Measurements from ENCODE around the gene LAMTOR5.

LAMTOR5 gene

DNA sequence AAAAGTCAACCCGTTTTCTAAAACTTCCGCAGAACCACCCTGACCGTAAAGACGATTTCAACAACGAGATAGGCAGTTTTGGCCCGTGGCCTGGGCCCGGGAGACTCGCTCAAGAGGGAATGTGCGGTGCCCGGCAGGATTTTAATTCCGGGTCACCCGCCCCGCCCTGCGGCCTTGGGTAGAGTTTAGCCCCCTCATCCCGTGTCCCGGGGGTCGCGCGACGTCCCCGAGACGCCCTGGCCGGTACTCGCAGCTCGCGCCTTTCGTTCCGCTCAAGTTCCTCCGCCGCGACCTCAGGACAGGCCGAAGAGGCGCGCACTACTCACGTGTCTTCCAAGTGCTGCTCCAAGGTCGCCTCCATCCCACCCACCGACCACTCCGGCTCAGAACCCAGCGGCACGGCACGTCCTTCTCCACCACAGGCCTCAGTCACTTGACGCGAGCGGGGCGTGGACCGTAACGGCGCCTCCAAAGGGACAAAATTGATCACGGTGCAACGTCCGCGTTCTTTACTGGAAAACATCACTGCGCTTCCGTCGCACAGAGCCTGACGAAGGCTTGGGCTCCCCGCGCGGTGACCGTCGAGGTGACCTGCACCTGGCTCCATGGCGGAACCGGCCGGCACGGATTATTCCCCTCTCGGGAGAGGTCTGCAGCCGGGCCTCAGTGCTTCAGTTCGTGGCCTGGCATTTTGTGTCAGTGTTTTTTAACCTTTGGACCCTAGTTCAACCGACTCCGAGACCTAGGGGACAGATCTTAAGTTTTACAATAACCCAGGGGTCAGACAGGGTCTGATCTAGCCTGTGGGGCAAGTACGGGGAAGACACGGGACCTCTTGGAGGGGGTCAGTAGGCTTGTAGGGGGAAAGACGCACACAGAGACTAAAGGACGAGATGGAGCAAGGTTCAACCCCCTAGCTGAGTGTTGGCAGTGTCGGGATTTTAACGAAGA, at the start of gene LAMTOR5:
LAMTOR5 (minus strand) TSS at position 435 of the 951 bp plus-strand sequence; CDS start at position 361, 74 bp downstream.
- FAIRE-seq (no peak), DNase-seq (ENCODE audit: insufficient read length, low spot score) (peak; percentile 81)
- TF ChIP-seq, protein P1, sequence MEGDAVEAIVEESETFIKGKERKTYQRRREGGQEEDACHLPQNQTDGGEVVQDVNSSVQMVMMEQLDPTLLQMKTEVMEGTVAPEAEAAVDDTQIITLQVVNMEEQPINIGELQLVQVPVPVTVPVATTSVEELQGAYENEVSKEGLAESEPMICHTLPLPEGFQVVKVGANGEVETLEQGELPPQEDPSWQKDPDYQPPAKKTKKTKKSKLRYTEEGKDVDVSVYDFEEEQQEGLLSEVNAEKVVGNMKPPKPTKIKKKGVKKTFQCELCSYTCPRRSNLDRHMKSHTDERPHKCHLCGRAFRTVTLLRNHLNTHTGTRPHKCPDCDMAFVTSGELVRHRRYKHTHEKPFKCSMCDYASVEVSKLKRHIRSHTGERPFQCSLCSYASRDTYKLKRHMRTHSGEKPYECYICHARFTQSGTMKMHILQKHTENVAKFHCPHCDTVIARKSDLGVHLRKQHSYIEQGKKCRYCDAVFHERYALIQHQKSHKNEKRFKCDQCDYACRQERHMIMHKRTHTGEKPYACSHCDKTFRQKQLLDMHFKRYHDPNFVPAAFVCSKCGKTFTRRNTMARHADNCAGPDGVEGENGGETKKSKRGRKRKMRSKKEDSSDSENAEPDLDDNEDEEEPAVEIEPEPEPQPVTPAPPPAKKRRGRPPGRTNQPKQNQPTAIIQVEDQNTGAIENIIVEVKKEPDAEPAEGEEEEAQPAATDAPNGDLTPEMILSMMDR (IDR thresholded peaks at IDR 0.05; ENCODE audit: insufficient read depth, missing control alignments): no peak

DNA sequence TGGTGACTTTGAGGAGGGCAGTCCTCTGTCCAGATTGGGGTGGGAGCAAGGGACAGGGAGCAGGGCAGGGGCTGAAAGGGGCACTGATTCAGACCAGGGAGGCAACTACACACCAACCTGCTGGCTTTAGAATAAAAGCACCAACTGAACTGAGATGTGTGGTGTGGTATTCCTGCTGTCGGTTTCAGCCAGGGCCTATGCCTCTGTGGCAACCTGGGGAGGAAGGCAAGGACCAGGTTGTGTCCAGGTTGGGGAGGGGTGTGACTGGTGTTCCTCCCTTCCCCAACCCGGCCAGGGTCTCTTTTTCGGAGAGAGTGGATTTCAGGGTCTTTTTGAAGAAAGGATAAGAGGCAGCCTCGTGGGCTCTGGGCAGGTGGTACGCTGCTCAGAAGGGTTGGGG, 49.7 kb upstream of the LAMTOR5 start:
- no peak for DNase-seq (ENCODE audit: insufficient read length, low spot score)
- no peak for FAIRE-seq
- TF ChIP-seq, protein P1 (IDR thresholded peaks at IDR 0.05; ENCODE audit: insufficient read depth, missing control alignments): no peak

DNA sequence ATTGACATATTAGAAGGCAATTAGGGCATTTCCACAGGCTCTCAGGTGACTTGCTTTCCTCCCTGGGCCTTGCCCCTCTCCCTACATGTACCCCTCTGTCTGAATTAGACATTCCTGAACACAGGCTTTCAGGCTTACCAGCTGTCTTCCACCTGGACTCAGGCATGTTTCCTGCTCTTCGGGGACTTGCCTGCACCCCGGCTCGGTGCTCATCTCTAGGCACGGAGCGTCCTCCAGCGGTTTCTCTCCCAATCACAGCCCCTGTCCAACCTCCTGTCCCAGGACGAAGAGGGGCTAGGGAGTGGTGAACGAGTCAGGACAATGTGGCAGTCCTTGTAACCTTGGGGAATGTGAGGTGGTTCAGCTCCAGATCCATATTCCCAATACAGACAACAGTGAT, 47.7 kb upstream of the LAMTOR5 start:
- TF ChIP-seq, protein P1 (IDR thresholded peaks at IDR 0.05; ENCODE audit: insufficient read depth, missing control alignments): no peak
- no peak for FAIRE-seq
- DNase-seq (ENCODE audit: insufficient read length, low spot score): no peak

DNA sequence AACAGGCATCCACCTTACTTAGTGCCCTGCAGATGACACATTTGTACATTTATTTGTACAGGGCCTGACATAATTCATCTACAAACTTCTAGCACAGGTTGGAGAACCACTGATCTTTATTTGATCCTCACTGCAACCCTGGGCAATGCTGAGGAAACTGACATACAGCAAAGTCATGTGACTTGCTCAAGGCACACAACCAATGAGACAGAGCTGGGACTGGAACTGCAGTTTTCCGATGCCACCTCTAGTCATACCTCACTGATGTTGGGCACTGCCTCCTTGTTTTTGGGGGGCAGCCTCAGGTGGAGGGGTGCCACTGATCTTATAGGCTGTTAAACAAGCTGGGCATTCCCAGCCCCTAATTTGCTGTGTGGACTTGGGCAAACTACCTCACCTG, 46.8 kb upstream of the LAMTOR5 start:
- FAIRE-seq: no peak
- TF ChIP-seq, protein P1 (IDR thresholded peaks at IDR 0.05; ENCODE audit: insufficient read depth, missing control alignments): no peak

DNA sequence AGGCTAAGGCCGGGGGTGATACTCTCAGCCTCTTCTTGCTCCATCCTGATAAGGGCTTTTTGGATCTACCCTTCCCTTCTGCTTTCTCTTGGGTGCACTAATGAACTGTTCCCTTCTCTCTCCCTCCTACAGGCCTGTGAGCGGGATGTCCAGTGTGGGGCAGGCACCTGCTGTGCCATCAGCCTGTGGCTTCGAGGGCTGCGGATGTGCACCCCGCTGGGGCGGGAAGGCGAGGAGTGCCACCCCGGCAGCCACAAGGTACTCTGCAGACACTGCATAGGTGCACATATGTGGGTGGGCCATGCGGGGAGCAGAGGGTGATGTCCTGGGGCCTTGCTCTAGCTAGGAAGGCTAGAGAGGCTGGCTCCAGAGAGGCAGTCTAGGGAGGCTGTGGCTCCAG, 46.3 kb upstream of the LAMTOR5 start:
- no peak for DNase-seq (ENCODE audit: insufficient read length, low spot score)
- TF ChIP-seq, protein P1 (IDR thresholded peaks at IDR 0.05; ENCODE audit: insufficient read depth, missing control alignments): no peak
- FAIRE-seq: no peak

More for the DNA sequence above, 46.8 kb upstream of the LAMTOR5 start:
- no peak for DNase-seq (ENCODE audit: insufficient read length, low spot score)

DNA sequence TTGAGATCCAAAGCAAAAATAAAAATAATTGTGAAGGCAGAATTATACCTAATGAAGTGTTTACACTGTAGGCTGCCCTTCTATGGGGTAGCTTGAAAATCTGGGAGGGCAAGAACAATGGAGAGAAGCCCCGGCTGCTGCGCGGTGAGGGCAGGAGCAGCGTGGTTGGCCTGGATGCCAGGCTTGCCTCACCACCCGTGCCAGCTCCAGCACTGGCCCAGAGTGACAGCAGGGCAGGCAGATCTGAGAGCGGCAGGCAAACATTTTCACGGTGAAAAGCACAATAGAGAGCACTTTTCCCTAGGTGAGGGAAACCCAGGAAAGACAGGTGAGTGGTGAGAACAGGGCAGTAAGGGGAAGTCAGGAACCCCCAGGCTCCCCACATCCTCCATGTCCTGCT, 44.8 kb upstream of the LAMTOR5 start:
- TF ChIP-seq, protein P1 (IDR thresholded peaks at IDR 0.05; ENCODE audit: insufficient read depth, missing control alignments): no peak
- no peak for FAIRE-seq
- no peak for DNase-seq (ENCODE audit: insufficient read length, low spot score)

DNA sequence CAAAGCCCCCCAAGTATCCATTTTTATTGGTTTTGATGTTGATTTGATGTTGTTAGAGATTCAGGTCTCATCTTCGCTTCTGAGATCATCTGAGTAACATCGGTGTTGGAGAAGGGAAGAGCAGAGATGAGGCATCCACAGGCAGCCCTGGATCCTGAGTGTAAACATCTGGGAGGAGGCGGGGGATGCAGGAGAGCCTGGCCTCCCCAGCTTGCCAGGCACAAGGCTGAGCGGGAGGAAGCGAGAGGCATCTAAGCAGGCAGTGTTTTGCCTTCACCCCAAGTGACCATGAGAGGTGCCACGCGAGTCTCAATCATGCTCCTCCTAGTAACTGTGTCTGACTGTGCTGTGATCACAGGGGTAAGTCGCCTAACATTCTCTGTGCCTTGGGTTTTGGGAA, 43.4 kb upstream of the LAMTOR5 start, which contains the start of gene PROK1:
PROK1 (plus strand) TSS at position 221 of the 400 bp plus-strand sequence; CDS start at position 289, 68 bp downstream.
- TF ChIP-seq, protein P1 (IDR thresholded peaks at IDR 0.05; ENCODE audit: insufficient read depth, missing control alignments): no peak
- no peak for FAIRE-seq

More for the DNA sequence above, 43.4 kb upstream of the LAMTOR5 start, which contains the start of gene PROK1:
- no peak for DNase-seq (ENCODE audit: insufficient read length, low spot score)

All from D721Med (cell line).